HepG2 (cell line): ENCODE measurements around the gene NR2F1-AS1. TPM values are rescaled to one million over a fixed set of nuclear protein-coding genes. Genes with fewer than 3 reads are reported as not detected.

Experiments used
- ATAC-seq: fragments of 200-7000 bp; cut with Tn5 transposase; 3 replicates; pipeline ENCODE4 v1.9.1; 2020; ENCODE audit warnings: mild to moderate bottlenecking, moderate library complexity
- BruUV-seq: library from RNA; stranded (reverse); fragments of 400-500 nt; replicated peaks from 2 replicates; lab custom pipeline; 2021; lab: Mats Ljungman, UMichigan
- CTCF ChIA-PET: fragments of 300-600 bp; formaldehyde crosslinking; extraction: SDS; loops from one replicate; lab custom pipeline; 2021; ENCODE audit warnings: low total read pairs, inconsistent platforms, low intra/inter-chr PET ratio; lab: Yijun Ruan, JAX
- POLR2A ChIA-PET: fragments of 350-600 bp; sonication (Branson Sonifier 250); formaldehyde crosslinking; loops from one replicate; lab custom pipeline; 2020; ENCODE audit warnings: antibody characterized with exemption, inconsistent platforms; lab: Yijun Ruan, JAX
- DNase-seq: peaks from one replicate; pipeline ENCODE4 v3.0.0-alpha.2; 2015; ENCODE audit warnings: low spot score
- FAIRE-seq: peaks from 3 replicates; lab custom pipeline; 2011; peaks lifted over from hg19 to GRCh38; lab: Jason Lieb, UNC
- H2AFZ ChIP-seq: one replicate; pipeline ENCODE4 v1.6.1; 2011; ENCODE audit warnings: low read length, inconsistent platforms
- H3K27ac ChIP-seq: fragments of 300-600 bp; 3 replicates; pipeline ENCODE4 v1.8.0; 2011; ENCODE audit warnings: mixed run types, mild to moderate bottlenecking, mixed read lengths, low read length, inconsistent platforms; ENCODE audit not compliant: insufficient read depth; ENCODE audit errors: extremely low read length
- H3K27me3 ChIP-seq, 2 experiments: fragments of 200-600 bp in 1 of 2; 2 replicates in 1 of 2; 3 replicates in 1 of 2; pipeline versions ENCODE4 v1.6.0 to v1.8.0; 2011; ENCODE audit warnings: low read length in 2 of 2, mild to moderate bottlenecking in 2 of 2, moderate library complexity in 2 of 2, inconsistent platforms in 1 of 2; ENCODE audit not compliant: insufficient read depth in 2 of 2, control insufficient read depth in 1 of 2
- H3K36me3 ChIP-seq, 2 experiments: fragments of 200-600 bp in 1 of 2; replicated peaks in 1 of 2; 2 replicates in 1 of 2; 3 replicates in 1 of 2; pipeline versions ENCODE4 v1.5.1 to v1.8.0; 2011; ENCODE audit warnings: low read length in 2 of 2, inconsistent platforms in 1 of 2; ENCODE audit not compliant: insufficient read depth in 2 of 2, control insufficient read depth in 1 of 2
- H3K4me1 ChIP-seq: 2 replicates; pipeline ENCODE4 v1.5.1; 2012; ENCODE audit warnings: low read length, inconsistent platforms; ENCODE audit not compliant: insufficient read depth
- H3K4me2 ChIP-seq: 2 replicates; pipeline ENCODE4 v1.6.0; 2011; ENCODE audit warnings: low read depth, low read length, inconsistent platforms
- H3K4me3 ChIP-seq, 3 experiments: fragments of 200-600 bp in 1 of 3; sonication (generic), shearing (Covaris generic) in 1 of 3; replicated peaks in 1 of 3; 2 replicates each; pipeline ENCODE4 v1.5.1; 2011 to 2016; ENCODE audit warnings: low read length in 3 of 3, inconsistent platforms in 2 of 3, low read depth in 2 of 3, mild to moderate bottlenecking in 2 of 3, control low read depth in 1 of 3, mixed read lengths in 1 of 3; ENCODE audit not compliant: insufficient read depth in 1 of 3
- H3K79me2 ChIP-seq: one replicate; pipeline ENCODE4 v1.6.1; 2011; ENCODE audit warnings: low read length, inconsistent platforms; ENCODE audit not compliant: insufficient read depth
- H3K9ac ChIP-seq: 2 replicates; pipeline ENCODE4 v1.6.0; 2011; ENCODE audit warnings: mild to moderate bottlenecking, low read depth, low read length, inconsistent platforms; ENCODE audit not compliant: insufficient read depth
- H3K9me3 ChIP-seq: 2 replicates; pipeline ENCODE4 v1.5.1; 2012; ENCODE audit warnings: mild to moderate bottlenecking, low read length
- H4K20me1 ChIP-seq: 2 replicates; pipeline ENCODE4 v1.6.0; 2011; ENCODE audit warnings: inconsistent platforms, mild to moderate bottlenecking, low read length, moderate library complexity; ENCODE audit not compliant: insufficient read depth
- HMG20B ChIP-seq: conservative IDR thresholded peaks from 2 replicates; pipeline ENCODE4 v1.6.1; 2016; ENCODE audit warnings: missing genetic modification reagents, missing compliant biosample characterization
- HNRNPL ChIP-seq: fragments of 200-400 bp; formaldehyde crosslinking; IDR thresholded peaks from 2 replicates; pipeline ENCODE4 v1.6.1; 2017; ENCODE audit warnings: mild to moderate bottlenecking, low read depth, low read length
- JUND ChIP-seq: sonication (generic); formaldehyde crosslinking; IDR thresholded peaks from 2 replicates; pipeline ENCODE4 v1.8.0; 2022; ENCODE audit warnings: mild to moderate bottlenecking, missing genetic modification reagents
- MLXIP ChIP-seq: sonication (generic); formaldehyde crosslinking; IDR thresholded peaks from 2 replicates; pipeline ENCODE4 v1.9.0; 2021; ENCODE audit warnings: missing genetic modification reagents, borderline replicate concordance
- NFE2L2 ChIP-seq: fragments of 150-350 bp; IDR thresholded peaks from 2 replicates; pipeline ENCODE4 v1.6.1; 2014; ENCODE audit warnings: low read length
- NR2F1 ChIP-seq, 2 experiments: fragments of 450-650 bp in 1 of 2; formaldehyde crosslinking in 1 of 2; IDR thresholded peaks; 2 replicates each; pipeline versions ENCODE4 v1.5.0 to v1.6.1; 2016 to 2020; ENCODE audit warnings: mild to moderate bottlenecking in 1 of 2, missing compliant biosample characterization in 1 of 2, missing genetic modification reagents in 1 of 2, moderate library complexity in 1 of 2
- SRY ChIP-seq: sonication (generic); formaldehyde crosslinking; IDR thresholded peaks from 2 replicates; pipeline ENCODE4 v1.8.0; 2022; ENCODE audit warnings: mild to moderate bottlenecking, missing genetic modification reagents
- TIGD3 ChIP-seq: sonication (generic); formaldehyde crosslinking; IDR thresholded peaks from 2 replicates; pipeline ENCODE4 v1.5.1; 2020; ENCODE audit warnings: mild to moderate bottlenecking, missing genetic modification reagents, borderline replicate concordance
- ZNF138 ChIP-seq: sonication (generic); formaldehyde crosslinking; IDR thresholded peaks from 2 replicates; pipeline ENCODE4 v1.5.0; 2020; ENCODE audit warnings: mild to moderate bottlenecking, low read depth, missing genetic modification reagents
- ZNF543 ChIP-seq: sonication (generic); formaldehyde crosslinking; IDR thresholded peaks from 2 replicates; pipeline ENCODE4 v1.4.0; 2020; ENCODE audit warnings: mild to moderate bottlenecking, missing genetic modification reagents
- ZNF580 ChIP-seq: IDR thresholded peaks from 2 replicates; pipeline ENCODE4 v1.6.1; 2016; ENCODE audit warnings: low read depth, borderline replicate concordance
- ZNF720 ChIP-seq: sonication (generic); formaldehyde crosslinking; IDR thresholded peaks from 2 replicates; pipeline ENCODE4 v1.4.0; 2020; ENCODE audit warnings: missing genetic modification reagents
- ZNF761 ChIP-seq: sonication (generic); formaldehyde crosslinking; conservative IDR thresholded peaks from 2 replicates; pipeline ENCODE4 v1.4.0; 2020; ENCODE audit warnings: mild to moderate bottlenecking, missing genetic modification reagents
- ZSCAN21 ChIP-seq: sonication (generic); formaldehyde crosslinking; IDR thresholded peaks from 2 replicates; pipeline ENCODE4 v1.8.0; 2022; ENCODE audit warnings: mild to moderate bottlenecking, missing genetic modification reagents, moderate library complexity, borderline replicate concordance
- WGBS: methylation state at CpG from one replicate; pipeline ENCODE4 v1.1.6; 2017; ENCODE audit warnings: low lambda C conversion rate; 5-methylcytosine and 5-hydroxymethylcytosine counted together
- in situ Hi-C: cut with HindIII; loops from 2 replicates; pipeline ENCODE4 v1.10.0; 2017; ENCODE audit warnings: low pct_unique_long_range_greater_than_20kb; ENCODE audit not compliant: extremely low pct_ligation_motif_present
- intact Hi-C: fragments of 100-400 bp; cut with micrococcal nuclease; formaldehyde crosslinking; loops from one replicate; pipeline ENCODE4 v1.10.0; 2022; ENCODE audit not compliant: unreplicated experiment
- polyA plus RNA-seq, 8 experiments: library from polyadenylated mRNA; depleted of rRNA in 3 of 8; stranded (reverse) in 7 of 8; unstranded in 1 of 8; fragments of >200 nt; fragmentation: Illumina TruSeq in 4 of 8; extraction: Trizol in 4 of 8; gene quantifications; 2 replicates each; pipeline versions ENCODE4 v1.2.1 to v1.2.3, GENCODE V29; 2011 to 2016; ENCODE audit warnings: low read depth in 4 of 8, missing spikeins in 1 of 8, mixed read lengths in 1 of 8; ENCODE audit not compliant: insufficient read depth in 1 of 8
- total RNA-seq, 5 experiments: library from RNA; depleted of rRNA; stranded (reverse); fragments of >200 nt; fragmentation: Illumina TruSeq; extraction: Trizol; gene quantifications; 2 replicates each; pipeline ENCODE4 v1.2.3, GENCODE V29; 2016; ENCODE audit warnings: low read depth in 1 of 5

The NR2F1-AS1 gene
- total and polyA plus RNA-seq, 2 of the 13 experiments (the other 11 are each of a cell fraction or from before 2014, with no cell fraction given): 2.8 TPM

GRCh38 chr5:93371893-93372292 is 209.1 kb downstream of the NR2F1-AS1 start:
- BruUV-seq: no TSS peak
- 37% methylated on average over 2 of the region's 2 CpGs for WGBS
- Histone ChIP-seq H3K4me2 (no peak overlapping the region), H3K27me3 (no peaks in the 10 kb centered on the region), H3K4me3 (no peak overlapping the region), H3K36me3 (no peaks in the 10 kb centered on the region), H3K79me2 (no peaks in the 10 kb centered on the region), H4K20me1 (no peaks in the 10 kb centered on the region), H3K27ac (no peak overlapping the region), H3K4me1 (no peaks in the 10 kb centered on the region), H3K9me3 (no peaks in the 10 kb centered on the region), H2AFZ (no peak overlapping the region), H3K9ac (no peak overlapping the region)
- ChIA-PET POLR2A (no interaction called here), CTCF (no interaction called here)
- no peak for FAIRE-seq
- no peak for ATAC-seq
- intact Hi-C loops (no loop called here), in situ Hi-C loops (no loop called here)
- DNase-seq: no peak
- no peak for TF ChIP-seq HMG20B (CRISPR knock-in tag)

GRCh38 chr5:93364378-93364777 is 216.6 kb downstream of the NR2F1-AS1 start:
- 4% methylated on average over 2 of the region's 2 CpGs for WGBS
- intact Hi-C loops (no loop called here), in situ Hi-C loops (no loop called here)
- no peaks in the 10 kb centered on the region for H4K20me1 ChIP-seq
- ChIA-PET POLR2A (no interaction called here), CTCF (no interaction called here)
- no TSS peak for BruUV-seq
- no peak for DNase-seq
- no peaks in the 10 kb centered on the region for H3K4me1 ChIP-seq
- no peak overlapping the region for H2AFZ ChIP-seq
- no peak overlapping the region for H3K9ac ChIP-seq
- no peaks in the 10 kb centered on the region for H3K9me3 ChIP-seq
- no peaks in the 10 kb centered on the region for H3K27me3 ChIP-seq
- no peak overlapping the region for H3K4me3 ChIP-seq
- H3K36me3 ChIP-seq: no peaks in the 10 kb centered on the region
- no peak overlapping the region for H3K27ac ChIP-seq
- no peaks in the 10 kb centered on the region for H3K79me2 ChIP-seq
- FAIRE-seq: no peak
- ATAC-seq: no peak
- H3K4me2 ChIP-seq: no peak overlapping the region
- TF ChIP-seq ZNF543 (no peak), HNRNPL (no peak), SRY (CRISPR knock-in tag) (no peak), ZNF720 (CRISPR knock-in tag) (no peak), MLXIP (CRISPR knock-in tag) (no peak), JUND (CRISPR knock-in tag) (no peak), NR2F1 (CRISPR knock-in tag; IDR thresholded peaks at IDR 0.05) (no peak), NFE2L2 (no peak), ZNF761 (CRISPR knock-in tag) (no peak), ZSCAN21 (no peak), ZNF580 (CRISPR knock-in tag) (no peak), TIGD3 (CRISPR knock-in tag) (no peak), ZNF138 (CRISPR knock-in tag) (no peak)
